Medulla oblongata (tissue), 1 donor: ENCODE data around the gene TWIST1.

ENCODE experiments used
- DNase-seq: peaks from one replicate; pipeline ENCODE4 v3.0.0-alpha.2; 2015; ENCODE audit errors: extremely low spot score

Gene TWIST1

DNA sequence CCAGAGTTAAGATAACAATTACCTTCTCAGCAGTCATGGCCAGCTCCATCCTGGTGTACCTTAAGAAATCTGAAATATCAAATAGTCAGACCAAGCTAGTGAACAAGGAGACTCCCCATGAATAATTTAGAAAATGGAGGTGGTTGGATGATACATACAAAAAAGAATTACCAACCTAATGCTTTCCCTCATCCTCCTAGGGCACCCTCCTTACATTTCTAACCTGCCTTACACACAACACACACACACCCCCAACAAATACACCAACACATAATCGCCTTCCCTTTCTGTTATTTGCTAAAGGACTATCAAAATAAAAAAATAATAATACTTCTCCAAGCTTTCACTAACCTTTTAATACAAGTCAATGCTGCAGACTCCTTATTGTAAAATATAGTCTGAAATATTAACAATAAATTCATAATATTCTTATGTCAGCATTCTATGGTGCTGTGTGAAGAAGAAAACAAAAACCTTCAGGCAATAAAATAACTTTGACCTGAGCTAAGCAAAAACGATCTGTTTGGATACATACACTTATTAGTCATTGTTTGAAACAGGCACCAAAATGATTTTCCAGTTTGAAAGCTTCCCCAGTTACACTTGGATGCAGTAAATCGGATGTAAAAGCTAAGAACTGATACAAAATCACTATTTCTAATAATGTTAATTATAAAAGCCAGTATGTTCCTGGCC, 3.4 kb downstream of the TWIST1 start:
- no peak for DNase-seq

DNA sequence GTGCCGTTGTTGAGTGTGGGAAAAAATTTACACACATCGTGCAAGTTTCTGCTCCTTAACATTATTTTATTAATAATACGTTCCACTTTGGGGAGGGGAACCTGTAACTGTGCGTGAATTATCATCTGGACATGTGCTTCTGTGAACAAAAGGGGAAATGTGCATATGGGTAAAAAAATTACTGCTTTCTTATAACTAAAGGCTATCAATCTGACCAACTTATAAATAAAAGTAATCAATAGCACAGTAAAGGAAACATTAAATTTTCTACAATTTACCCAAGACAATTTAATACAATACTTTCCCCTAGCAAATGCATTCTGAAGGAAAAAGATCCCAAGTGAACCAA, 4.5 kb downstream of the TWIST1 start:
- DNase-seq: no peak

DNA sequence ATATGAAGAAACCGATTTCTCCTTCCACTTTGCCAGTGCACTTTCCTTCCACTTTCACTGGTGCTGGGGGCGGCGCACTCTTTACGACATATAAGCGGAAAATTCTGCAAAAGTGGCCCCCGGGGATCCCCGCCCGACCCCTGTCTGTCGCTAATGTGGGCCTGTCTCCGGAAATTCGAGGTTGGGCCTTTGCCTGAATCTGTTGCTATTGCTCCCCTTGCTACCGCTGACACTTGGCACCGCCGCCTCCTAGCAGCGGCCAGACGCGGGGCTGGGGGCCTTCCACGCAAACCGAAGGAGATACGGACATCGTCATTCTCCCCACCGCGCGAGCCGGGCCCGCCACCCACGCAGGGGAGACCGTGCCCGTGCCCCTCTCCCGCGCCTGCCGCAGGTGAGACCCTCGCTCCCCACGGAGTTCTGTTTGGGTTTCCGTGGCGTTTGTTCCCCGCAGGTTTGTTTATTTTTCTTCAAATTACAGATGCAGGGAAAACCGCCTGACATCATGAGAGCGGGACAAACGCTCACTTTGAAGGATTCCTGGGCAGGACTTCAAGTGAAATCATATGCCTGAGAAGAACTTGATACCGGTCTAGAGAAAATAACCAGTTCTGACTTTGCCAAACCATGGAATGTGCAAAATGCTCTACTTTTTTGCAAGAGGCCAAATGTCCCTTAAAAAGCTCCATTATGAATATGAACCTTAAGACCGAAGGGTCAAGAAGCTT, 5.0 kb downstream of the TWIST1 start:
- no peak for DNase-seq

DNA sequence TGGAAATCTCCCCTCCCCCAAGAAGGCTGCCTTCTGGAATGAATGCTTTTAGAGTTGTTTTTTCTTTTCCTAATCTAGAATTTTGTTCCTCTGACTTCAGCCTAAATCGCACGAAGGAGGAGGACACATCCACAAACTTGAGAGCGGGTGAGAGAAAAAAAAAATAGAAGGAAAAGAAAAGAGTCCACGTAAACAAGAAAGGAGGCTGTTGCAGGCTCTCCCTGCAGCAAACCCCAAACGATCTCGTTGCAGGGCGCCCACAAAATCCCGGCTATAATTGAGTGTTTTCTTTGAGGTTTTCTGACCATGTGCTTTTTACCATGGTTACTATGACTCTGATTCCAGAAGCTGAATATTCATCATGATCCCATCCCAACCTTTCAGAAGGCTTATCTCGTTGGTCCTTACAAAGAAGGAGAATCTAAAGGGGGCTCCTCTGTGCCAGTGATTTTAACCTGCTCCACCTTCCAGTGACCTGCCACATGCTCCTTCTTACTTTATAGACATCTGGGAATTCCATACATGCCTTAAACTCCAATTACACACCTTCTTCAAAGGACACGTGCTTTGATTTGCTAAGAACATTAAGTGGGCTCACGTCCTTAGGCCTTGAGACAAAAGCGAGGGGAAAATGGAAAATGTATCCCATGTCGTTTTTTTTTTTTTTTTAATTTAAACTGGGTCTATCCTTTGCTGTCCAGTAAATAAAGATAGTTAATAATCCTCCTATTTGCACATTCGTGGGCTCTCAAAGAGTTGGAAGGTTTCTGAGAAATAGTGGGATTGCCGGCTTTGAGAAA, 5.8 kb downstream of the TWIST1 start:
- DNase-seq: no peak

DNA sequence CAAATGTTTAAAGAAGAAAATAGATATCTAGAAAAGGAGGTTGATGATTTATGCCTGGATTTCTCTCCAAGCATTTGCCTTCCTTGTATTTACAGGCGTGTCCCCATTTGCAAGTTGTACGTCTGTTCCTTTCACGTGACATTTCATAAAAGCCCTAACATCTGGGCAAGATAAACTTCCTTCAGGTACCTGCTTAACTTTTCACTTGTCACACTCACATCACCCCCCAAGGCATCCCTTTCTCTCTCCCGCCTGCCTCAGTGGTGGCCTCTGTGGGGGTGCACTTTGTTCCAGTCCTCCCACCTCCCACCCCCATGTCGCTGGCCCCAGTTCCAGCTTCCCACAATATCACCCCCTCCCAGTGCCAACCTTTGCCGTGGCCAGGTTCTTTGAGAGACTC, 6.7 kb downstream of the TWIST1 start:
- DNase-seq: no peak

DNA sequence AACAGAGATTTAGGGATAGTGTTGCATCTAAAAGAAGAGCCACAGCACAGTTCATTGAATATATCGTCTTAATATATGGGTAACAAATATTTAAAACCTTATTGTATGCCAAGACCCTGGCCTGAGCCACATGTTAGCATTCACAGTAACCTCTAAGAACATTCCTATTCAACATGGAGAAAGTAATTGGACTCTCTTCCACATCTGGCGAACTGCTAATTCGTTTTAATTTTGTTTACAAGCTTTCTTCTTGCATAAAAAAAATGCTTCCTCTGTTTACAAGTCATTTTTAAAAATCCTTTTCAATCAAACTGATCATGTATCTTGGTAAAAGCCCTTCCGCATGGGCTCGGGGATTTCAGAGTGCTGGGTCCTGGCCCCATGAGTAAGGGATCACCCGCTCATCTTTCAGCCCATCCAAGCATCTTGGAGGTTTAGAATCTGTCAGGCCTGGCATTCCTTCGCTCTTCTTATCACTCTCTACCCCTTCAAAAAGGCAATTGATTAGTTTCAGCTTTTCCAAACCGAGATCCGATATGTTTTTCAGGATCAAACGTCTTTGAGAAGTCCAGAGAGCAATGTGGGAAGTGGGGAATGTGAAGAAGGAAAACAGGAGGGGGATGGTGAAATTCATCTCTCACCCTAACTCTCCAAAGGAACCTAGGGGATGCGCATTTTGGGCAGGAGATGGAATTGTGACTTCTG, 7.3 kb downstream of the TWIST1 start:
- no peak for DNase-seq

DNA sequence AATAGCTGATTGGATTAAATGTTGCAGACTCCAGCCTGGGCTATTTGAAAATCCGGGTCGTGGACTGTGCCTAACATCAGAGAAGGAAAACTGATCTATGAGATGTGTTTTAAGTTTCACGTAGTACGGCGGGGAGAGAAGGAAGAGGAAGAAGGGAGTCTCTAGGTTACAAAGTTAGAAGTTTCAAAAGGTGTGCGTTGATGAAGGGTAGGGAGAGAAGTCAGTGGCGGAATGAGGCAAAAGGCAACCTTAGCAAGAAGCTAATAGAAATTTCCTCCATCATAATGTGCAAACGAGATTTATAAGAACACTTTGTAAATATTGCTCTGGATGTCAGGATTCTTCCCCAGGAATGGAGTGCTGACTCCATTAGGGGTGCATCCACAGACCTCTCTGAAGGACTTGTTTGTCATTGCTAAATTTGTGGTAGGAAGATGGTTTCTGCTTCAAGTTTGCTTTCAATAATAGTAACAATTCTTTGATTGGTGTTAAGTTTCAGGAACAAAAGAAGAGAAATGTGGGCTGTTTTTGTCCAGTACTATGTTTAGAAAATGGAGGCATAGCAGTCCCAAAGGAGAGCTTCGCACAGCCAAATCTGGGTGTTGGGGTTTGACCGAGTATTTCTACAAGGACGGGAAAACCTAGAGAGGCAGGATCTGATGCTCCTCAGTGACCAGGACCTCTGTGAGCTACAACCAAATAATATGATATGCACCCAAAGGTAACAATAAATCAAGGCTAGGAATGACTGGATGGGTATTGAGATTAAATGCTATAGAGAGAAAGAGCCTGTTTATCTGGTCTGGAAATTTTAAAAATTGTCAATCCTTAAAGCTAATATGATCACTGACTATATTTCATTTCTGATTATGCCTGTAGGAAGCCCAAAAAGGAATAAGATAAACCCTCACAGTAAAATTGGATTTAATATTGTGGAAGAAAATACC, 8.2 kb downstream of the TWIST1 start:
- no peak for DNase-seq

DNA sequence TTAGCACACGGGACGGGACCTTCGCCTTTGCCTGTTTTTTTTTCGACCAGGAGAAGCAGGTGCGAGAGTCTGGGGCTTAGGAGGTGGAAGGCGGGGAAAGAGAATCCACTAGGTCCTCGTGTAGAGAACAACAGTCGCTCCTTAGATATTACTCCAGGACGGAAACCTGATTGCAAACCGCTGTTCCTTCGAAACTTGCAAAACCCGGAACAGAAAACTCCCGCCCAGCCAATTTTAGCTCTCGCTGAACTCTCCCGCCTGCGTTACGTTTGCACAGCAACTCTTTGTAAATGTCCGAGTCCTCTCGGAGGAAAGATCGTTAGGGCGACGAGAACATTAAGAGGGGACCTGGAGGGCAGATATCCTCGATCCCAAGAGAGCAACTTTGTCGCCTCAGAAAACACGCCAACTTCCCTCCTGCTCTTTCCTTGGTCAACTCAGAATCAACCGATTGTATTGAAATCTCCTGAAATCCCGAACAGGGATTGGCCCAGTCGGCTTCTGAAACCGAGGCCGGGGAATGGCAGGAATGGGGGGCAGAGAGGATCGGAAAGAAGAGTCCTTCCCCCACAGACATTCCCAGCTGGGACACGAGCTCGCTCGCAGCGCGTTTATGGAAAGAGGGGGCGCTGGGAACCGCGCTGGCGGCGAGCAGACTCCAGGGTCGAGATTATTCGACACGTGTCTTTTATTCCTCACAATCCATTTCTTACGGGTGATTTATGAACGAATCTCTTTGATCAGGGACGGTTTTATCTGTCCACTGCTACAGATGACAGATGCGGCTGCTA, 9.9 kb downstream of the TWIST1 start:
- DNase-seq: peak; percentile 32

DNA sequence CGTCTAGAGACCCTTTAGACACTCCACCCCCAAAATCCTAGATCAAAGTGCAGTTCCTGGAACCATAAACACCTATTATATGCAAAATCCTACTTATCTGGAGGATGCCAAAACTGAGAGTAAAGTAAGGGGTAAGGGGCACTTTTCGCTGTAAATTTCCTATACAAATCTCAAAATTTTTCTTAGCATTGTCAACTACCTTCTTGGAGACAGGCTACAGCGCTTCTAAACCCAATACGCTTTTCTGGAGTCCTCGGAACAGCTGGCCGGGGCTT, 10.4 kb downstream of the TWIST1 start:
- DNase-seq: no peak

DNA sequence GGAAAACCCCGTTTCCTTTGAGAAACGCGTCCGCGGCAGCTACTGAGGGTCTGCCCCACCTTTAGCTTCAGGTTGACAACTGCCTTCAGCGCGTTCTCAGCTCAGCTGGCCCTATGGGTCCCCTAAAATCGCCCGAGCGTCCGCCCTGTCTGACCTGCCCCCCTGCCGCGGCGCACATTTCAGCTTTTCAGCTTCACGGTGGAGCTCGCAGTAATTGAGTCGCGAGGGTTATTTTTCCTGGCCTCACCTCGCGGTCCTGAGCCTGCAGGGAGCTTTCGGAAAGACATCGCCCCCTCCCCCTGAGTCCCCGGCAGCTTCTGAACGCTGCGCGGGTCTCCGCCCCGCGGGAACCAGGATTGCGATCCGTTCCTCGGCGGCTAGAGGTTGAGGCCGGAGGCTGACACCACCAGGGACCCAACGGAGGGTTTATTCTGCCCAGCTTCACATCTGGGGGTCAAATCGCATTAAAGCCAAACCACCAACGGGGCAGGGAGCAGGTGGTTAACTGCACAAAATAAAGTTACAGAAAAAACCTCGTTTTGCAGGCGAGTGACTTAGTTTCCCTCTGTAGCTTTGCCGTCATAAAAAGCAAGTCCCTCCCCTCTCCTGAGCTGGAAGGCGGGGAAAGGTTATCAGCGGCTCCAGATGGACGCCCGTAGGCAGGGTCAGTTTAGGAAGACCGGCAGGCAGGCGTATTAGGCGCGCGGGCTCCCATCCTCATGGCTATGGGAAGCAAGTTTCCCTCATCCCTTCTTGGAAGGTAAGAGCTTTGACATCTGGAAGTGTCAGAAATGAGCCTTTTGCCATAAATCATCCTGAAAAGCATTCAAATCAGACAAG, 11.0 kb downstream of the TWIST1 start:
- no peak for DNase-seq

DNA sequence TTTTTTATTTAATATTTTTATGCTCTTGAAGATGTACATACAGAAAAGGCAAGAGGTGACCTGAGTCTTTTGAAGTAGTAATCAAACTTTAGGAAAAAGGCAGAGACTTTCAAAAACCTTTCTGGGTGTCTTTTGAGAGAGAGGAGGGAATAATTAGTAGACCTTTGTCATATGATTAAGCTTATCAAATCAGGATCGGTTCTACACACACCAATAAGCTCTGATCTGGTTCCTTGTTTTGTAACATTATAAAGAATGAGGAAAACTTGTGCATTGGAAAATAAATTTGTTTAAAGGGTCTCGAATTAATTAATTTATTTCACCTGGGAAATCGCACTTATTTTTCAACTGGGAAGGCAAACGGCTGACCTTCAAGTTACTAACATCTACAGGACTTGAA, 11.9 kb downstream of the TWIST1 start:
- DNase-seq: no peak

DNA sequence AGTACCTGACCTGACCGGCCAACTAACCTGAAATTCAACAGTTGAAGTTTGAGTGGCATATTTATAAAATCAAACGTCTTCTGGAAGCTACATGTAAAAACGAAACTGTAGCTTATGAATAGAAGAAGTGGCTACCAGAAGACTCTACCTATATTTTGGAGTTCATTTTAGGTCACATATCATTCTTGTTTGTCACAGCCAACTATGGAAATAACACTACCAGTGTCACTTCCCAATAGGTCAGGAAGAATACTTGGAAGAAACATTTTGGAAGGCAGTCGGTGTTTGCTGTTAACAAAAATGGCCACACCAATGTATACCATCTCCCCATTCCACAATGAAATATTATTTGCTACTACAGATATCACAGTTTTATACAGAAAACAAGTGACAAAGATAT, 12.6 kb downstream of the TWIST1 start:
- DNase-seq: no peak

DNA sequence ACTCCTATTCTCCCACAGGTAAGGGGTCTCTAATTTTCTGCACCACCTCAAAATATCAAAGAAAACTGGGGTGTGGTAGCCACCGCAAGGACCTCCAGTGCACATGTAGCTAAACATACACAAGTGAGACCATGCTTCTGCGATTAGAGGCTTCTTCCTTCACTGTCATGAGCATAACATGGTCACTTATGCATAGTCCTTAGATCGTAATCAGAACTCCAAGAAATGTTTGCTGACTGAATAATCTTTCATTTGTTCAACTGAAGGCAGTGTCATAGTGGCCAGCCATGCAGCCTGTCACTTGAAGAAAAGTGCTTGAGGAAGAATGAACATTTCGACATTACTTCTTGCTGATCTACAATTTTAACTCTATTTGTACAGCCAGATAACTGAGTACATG, 14.6 kb downstream of the TWIST1 start:
- DNase-seq: no peak

DNA sequence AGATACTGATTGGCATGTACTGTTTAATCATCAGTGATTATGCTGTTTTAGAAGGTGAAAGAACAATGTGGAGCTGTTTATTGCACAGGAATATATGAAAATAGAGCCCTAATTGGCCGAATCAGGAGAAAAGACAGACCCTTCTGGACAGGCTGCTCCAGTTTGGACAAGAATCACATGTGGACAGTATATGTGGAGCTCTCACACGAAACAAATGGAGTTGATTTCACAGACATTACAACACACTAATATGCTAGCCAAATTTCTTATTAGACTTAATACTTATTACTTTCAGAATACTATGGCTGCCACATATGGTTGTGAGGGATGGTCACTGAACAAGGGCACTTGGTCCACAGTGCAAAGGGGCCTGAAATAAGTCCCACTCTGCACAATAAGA, 15.5 kb downstream of the TWIST1 start:
- no peak for DNase-seq

DNA sequence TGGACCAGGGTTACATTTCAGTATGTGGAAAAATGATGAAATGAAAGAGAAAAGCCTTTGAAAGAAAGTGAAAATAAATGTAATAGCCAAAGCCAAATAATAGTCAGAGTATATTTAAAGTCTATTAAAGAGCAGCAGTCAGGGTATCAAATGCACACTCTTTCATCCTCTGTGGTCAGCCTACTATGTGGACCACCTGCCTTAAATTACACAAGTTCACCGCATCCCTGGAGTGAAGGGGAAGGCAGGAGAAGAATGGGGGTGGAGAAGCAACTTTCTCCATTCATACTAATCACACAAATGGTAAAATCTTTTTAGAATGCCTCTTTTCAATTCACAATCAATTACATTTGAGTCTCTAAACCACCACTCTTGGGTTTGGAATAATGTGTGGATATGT, 16.0 kb downstream of the TWIST1 start:
- no peak for DNase-seq

DNA sequence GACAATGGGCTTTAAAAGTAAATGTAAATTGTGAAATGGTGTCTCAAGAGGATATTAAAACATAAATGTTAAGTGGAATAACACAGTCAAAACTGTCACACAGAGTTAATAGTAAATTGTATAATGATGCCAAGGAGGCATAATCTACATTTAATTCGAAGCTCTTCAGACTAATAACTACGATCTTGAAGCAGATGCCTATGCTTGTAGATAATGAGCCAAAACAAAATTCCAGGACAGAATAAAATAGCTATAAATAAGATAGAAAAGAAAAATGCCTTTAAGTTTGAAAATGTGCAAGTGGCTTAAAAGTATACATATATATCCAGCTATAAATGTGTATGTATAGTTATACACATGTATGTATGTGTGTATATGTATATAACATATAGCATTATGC, 17.5 kb downstream of the TWIST1 start:
- DNase-seq: no peak

DNA sequence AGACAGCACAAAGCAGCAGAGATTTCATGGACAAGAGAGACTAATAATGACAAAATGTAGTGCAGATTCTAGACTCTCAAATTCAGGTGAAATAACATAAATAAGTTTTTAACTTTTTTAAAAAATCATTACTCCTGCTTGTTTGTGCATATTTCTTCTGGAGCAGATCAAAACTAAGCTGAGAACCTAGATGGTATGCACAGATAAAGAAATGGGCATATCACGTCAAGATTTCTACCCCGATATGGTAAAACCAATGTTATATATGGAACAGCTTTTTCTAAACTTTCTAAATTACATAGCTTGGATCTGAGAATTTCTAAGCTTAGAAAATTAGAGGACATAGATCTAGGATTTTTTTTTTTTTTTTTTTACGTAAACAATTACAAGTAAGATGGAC, 18.2 kb downstream of the TWIST1 start:
- DNase-seq: no peak

DNA sequence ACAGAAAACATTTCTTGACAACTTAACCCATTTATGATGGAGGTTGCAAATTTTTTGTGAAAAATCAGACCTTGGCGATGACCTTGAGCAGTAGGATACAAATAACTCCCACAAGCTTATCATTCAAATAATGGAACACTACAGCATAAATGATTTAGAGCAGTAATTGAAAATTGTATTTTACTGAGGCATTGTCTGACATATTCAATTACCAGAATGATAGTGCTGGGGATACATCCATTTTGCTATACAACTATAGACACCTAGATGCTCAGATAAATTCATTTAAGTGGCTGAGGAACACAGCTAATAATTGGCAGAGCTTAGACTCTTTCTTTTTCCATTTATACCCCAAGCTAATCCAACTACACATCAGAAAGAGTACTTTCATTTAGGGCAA, 18.9 kb downstream of the TWIST1 start:
- no peak for DNase-seq

DNA sequence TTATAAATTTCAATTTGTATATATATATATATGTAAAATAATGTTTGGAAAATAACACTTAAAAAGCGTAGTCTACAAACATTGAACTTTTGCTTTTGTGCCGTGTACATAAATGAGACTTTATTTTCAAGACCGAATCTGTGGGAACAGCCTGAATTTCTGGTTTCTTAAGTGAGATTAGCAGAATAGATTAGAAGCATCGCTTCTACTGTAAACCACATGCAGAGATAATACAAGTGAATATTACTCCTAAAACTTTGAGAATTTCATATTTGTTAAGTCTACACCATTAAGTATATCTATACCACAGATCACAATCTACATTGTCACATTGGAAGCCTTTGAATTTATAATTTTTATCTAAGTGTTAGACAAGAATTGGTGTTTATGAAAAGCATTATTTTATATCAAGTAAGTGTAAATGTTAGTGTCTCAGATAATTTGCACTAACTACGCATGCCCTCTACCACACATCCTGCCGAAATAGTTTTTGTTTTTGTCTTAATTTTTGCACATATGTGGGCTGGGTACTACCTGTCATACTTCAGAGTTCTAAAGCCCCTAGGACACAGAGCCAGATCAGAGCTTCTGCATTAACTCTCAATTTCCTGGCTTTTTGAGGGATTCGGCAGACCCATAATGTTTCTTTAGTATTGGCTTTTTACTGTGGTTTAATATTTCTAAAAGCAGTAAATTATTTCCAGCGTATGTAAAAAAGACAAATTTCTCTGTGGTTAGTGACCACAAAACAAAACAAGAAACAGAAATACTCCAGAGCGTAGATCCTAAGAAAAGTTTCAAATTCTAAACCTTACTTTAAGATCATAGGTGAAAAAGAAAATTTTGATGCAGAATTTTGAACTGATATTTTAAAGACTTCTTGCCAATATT, 20.0 kb downstream of the TWIST1 start:
- DNase-seq: no peak
